ENCODE measurements around the gene INPP5A.

INPP5A gene

DNA sequence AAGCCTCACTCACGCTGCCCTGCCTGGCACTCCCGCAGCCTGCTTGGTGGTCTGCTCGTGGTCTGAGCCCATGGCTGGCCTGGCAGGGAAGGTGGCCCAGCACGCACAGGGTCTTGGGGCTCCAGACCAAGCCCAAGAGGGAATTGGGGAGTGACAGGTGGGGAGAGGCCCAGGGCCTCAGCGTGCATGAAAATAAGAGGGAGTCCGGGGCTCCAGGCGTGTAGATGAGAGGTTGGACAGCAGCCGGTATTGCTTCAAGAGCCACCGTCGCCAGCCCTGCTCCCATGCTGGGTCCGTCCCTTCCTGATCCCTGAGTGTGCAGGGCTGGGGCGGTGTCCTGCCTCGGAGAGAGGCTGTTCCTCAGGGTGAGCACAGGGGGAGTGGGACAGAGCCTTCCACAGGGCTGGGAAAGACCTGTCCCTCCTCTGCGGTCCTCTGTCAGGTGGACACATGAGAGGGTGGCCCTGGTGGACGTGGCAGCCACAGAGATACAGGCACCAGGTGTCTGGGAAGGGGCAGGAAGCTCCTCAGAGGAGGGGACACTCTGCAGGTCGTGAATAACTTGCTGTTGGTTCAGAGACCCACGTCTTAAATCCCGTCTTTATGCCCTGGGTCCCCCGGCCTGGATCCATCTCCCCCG, 113.1 kb downstream of the INPP5A start:
- DNase-seq, result no peak

DNA sequence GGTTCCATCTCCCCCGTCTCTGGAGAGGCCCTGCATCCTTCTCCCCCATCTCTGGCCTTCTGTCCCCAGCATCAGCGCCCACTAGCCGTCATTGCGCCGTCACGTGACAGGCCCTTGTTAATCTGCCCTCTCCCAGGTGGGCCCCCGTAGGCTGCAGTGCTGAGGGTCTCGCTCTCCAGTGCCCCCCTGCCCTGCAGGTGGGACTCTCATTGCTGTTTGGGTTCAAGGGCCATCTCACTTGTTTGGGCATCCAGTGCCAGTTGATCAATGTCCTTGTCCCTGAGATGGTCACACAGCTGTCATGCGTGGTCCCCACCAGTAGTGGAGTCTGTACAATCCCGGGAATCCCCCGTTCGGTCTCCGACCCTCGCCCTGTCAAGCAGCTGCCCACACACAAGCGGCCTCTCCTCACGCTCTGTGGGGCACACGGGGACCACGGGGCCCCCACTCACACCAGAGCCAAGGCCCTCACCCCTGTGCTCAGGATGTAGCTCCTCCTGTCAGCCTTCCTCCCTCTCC, 114.0 kb downstream of the INPP5A start:
- DNase-seq, result no peak

DNA sequence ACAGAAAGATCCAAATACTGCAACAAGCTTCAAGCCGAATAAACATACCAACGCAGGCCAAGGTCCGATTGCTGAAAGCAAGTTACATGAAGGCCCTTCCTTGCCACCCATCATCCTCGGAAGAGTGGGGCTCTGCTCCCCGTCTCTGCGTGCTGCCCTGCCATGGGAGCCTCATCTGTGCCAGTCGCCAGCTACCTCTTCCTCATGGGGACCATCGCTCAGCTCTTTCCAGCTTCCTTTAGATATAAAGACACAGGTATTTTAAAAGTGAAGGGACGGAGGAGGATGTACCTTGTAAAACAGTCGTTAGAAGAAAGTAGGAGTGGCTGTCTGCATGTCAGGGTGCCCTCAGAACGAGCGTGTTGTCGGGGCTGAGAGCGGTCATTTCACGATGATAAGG, 114.9 kb downstream of the INPP5A start:
- DNase-seq, result no peak

GRCh38 chr10:132652936-132653590, 115.5 kb downstream of the INPP5A start:
- no peak for DNase-seq

GRCh38 chr10:132653721-132654120, 116.1 kb downstream of the INPP5A start:
- no peak for DNase-seq

GRCh38 chr10:132654121-132654571, 116.6 kb downstream of the INPP5A start:
- no peak for DNase-seq

- DNase-seq, result peak; percentile 73
Measured at GRCh38 chr10:132654708-132655661, 117.4 kb downstream of the INPP5A start.

DNA sequence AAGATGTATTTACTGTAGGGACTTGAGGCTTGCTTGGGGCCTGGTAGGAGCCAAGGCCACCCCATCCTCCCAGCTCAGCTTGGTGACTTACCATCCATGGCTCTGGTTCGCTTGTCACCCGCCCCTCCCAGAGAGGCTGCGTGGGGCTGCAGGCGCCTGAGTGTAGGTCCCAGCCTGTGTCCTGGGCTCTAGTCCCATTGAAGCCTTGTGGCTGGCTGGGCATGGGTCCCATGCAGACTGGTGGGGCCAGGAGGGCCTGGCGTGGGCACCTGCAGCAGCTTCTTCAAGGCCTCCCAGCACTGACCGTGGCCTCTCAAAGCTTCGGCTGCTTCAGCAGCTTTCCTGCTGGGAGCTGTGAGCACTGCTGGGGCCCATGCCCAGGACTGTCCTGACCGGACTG, 118.1 kb downstream of the INPP5A start:
- DNase-seq, result no peak

GRCh38 chr10:132656283-132657126, 118.9 kb downstream of the INPP5A start:
- DNase-seq, result no peak

DNA sequence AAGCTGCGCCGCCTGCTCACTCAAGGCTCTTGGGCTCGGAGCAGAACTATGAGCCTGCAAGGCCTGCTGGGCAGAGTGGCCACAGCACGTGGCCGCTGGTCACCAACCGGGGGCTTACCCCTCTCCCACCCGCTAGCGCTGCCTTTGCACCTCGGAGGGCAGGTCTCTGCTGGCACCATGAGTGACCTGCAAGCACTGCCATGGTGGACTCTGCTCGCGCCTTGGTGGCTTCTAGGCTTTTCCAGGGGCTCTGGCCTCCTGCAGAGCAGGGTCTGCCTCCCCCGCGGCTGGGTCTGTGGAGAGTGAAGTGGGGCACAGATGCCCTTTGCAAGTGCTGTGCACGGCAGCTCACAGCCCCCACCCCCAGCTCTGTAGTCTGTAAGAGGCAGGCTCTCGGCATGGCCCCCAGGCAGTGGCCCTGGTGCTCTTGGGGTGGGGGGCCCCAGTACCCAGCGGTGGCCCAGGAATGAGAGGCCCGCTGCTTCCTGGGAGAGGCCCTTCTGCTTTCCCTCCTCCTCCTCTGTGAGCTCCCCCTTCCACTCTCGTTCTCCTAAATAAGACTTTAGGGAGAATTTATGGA, 119.6 kb downstream of the INPP5A start:
- no peak for DNase-seq

- no peak for DNase-seq
Measured at GRCh38 chr10:132657748-132658147, 120.2 kb downstream of the INPP5A start.

GRCh38 chr10:132658546-132659205, 121.1 kb downstream of the INPP5A start:
- no peak for DNase-seq

DNA sequence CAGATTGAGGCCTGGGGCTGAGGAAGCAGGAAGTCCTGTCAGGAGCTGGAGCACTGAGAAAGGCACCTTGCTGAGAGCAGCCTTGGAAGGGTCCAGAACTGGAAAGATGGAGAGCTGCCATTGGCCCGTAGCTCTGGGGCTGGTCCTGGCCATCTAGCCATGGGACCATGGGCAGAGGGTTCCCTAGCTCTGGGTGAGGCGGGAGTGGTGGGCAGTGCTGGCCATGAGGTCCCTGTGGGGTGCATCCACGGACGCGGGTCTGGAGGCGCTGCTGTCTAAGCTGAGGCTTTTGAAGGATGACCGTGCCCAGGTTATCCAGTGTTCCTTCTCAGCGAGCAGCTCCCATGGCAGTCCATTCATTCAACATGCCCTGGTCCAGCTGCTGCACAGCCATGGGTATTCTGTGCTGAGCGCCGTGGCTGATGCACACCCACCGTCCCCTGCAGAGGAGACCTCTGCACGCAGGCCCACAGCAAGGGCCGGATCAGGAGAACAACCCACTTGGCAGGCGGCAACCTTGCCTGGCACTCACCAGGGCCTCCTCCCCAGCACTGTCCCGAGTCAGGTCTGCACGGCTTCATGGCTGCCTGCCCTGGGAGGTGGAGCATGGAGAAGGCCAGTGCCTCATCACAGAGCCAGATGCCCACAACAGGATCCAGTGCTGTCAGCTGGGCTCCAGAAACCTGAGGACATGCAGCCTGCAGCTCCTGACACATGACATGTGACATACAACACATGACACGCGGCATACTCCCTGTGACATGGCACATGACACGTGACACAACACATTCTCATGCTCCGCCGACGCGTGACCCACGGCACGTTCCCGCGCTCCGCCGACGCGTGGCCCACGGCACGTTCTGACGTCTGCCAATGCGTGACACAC, 121.9 kb downstream of the INPP5A start:
- no peak for DNase-seq

DNA sequence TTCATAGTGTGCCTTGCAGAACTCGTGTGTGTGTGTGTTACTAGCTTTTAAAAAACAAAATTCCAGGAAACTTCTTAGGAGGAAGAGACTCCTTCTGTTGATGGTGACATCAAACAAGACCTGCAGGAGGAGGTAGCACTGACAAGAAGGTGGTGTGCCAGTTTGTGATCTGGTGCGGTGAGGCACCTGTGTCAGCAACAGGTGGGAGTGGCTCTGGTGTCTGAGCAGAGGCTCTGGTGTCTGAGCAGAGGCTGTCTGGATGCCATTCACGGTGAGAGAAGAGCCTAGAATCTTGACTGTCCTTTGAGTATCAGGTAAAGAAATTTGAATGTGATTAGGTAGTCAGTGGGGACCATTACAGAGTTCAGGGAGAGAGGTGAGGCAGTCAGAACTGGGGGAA, 122.8 kb downstream of the INPP5A start:
- DNase-seq, result no peak

- no peak for DNase-seq
Measured at GRCh38 chr10:132662186-132662920, 124.8 kb downstream of the INPP5A start.

DNA sequence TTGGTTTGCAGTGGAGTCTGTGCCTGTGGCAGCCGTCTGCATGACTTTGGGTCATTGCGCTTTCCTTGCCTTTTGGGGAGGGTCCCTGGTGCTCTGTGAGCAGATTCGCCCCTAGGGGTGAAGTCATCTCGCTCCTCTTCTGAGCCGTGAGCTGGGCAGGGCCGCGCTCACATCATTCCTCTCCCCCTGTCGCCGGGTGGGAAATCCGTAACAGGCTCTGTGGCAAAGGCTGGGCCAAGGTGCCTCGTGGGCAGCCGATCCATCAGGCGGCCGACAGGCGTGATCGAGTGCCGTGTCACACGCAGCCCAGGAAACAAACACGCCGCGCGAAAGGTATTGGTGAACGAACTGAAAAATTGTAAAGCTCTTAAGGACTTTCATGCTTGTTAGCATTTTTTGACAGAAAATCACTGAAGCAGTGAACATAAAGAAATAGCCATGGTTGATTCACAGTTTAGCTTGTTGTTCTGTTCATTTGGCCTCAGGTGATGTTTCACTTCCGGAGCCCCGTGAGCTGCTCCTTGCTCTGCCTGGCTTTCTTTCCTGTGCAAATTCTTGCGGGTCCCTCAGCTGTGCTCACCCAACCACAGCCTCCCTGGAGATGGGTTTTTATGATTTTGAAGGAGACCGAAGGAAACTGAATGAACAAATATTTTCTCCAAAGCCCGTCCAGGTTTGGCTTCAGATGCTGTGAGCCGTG, 126.2 kb downstream of the INPP5A start:
- no peak for DNase-seq

- DNase-seq, result no peak
Measured at GRCh38 chr10:132664407-132664806, 126.8 kb downstream of the INPP5A start.

DNA sequence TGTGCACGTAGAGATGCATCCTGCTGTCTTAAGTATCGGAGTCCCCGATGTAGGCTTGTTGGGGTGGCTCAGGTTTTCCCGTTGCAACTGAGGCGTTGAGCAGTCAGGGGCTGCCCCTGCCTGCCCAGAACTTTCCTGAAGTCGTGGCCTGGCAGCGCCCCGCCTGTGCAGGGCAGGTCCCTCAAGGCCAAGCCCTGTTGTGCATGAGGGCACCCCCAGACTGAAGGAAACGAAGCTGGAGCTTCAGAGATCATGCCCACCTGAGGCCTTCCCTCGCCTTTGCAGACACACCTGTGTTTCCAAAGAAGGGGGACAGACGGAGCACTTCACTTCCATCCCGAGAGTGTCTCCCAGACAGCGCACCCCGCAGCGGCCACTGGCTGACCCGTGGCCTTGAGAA, 127.3 kb downstream of the INPP5A start:
- DNase-seq, result no peak

Data from activated CD4-positive, alpha-beta T cell treated with anti-CD3 and anti-CD28 coated beads for 48 hours (primary cell).